IPS-11a (cell line): ENCODE data around the gene CAMK1D.
"Not testable (repeated sequence)": the region's sequence is repeated elsewhere in the genome, so short reads cannot be mapped to it uniquely, and the experiment has no call there.

Experiments
- H3K4me3 ChIP-seq: one replicate; pipeline ENCODE4 v1.5.1; 2013; ENCODE audit warnings: low read depth, low read length, control low read depth

The CAMK1D gene

GRCh38 chr10:12806228-12807095 is 457.1 kb downstream of the CAMK1D start:
- H3K4me3 ChIP-seq = no peak overlapping the region

DNA sequence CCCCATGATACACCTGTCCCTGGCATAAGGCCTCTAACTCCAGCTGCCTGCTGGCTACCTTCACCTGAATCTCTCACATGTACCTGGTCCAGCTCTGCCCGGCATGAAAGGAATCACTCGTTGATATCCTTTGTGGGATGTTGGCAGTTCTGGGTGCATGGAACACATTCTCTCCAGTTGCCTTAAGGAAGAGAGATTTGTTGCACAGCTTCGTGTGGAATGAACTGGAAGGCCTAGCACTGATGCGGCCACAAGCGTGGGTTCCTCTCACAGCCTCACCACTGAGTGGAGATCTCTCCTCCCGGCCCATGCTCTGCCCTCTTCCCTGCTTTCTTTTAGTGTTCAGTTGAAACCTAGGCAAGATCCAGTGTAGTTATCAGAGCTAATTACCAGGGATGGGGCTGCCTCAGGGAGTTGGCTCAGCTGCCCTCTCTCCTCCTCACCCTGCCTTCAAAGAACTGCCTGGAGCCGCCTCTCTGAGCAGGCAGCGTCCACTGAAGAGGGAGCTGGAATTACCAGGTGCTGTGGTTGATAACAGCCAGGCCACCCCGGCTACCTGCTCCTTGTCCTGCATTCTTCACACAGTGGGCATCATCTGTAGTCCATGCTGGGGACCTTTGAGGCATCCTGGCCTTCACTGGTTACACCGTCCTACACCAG is 457.9 kb downstream of the CAMK1D start:
- no peak overlapping the region for H3K4me3 ChIP-seq

GRCh38 chr10:12808014-12808613 is 458.8 kb downstream of the CAMK1D start:
- no peak overlapping the region for H3K4me3 ChIP-seq

- H3K4me3 ChIP-seq = not testable (repeated sequence)
Observed at GRCh38 chr10:12810046-12810445, 460.7 kb downstream of the CAMK1D start.

DNA sequence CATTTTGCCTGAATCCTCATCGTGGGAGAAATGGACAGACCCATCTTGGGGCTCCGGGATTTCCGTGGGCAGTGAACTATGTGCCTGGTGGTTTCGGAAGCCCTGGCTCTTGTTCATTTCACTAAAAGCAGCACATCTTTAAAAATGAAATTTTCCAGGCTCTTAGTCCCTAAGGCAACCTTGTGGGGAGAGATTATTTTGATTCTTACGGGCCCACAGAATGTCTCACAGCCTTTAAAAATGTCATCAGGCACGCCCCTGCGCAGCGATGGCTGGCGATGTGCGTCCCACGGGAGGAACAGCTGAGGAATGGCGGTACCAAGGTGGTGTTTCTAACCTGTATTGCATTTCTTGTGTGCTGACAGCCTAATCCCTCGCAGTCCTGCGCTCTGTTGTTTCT is 462.5 kb downstream of the CAMK1D start:
- H3K4me3 ChIP-seq = no peak overlapping the region

DNA sequence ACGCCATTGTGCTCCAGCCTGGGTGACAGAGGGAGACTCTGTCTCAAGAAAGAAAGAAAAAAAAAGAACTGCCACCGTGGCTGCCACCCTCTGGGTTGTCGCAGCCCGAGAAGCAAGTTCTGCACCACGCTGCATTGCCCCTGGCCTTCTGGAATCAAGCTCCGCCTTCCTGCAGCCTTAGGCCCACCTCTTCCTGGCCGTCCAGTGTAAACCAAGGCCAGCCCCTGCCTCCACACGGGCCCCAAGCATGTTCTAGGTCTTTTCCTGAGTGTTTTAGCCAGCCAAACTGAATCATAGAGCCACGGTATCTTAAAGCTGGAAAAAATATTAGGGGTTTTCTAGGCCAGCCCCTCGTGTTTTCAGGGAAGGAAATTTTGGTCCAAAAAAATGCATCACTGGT is 463.2 kb downstream of the CAMK1D start:
- no peak overlapping the region for H3K4me3 ChIP-seq

- no peak overlapping the region for H3K4me3 ChIP-seq
Observed at GRCh38 chr10:12814166-12814565, 464.8 kb downstream of the CAMK1D start.

DNA sequence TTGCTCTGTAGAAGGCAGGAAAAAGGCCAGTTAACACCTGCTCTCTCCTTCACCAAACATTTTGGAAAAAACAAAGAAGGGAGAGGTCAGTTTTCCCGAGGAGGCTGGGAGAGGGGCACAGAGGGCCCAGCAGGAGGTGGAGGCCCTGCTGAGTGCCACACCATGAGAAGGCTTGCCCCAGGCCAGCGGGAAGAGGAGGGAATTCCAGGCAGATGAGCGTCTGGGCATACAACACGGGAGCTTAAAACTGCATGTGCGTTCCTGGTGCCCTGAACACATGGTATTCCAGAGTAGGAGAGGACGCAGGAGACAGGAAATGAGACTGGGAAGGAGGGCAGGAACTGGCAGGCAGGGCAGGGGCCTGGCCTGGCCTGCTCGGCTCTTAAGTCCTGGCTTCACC is 469.7 kb downstream of the CAMK1D start:
- no peak overlapping the region for H3K4me3 ChIP-seq

GRCh38 chr10:12819656-12820055 is 470.3 kb downstream of the CAMK1D start:
- H3K4me3 ChIP-seq = no peak overlapping the region

DNA sequence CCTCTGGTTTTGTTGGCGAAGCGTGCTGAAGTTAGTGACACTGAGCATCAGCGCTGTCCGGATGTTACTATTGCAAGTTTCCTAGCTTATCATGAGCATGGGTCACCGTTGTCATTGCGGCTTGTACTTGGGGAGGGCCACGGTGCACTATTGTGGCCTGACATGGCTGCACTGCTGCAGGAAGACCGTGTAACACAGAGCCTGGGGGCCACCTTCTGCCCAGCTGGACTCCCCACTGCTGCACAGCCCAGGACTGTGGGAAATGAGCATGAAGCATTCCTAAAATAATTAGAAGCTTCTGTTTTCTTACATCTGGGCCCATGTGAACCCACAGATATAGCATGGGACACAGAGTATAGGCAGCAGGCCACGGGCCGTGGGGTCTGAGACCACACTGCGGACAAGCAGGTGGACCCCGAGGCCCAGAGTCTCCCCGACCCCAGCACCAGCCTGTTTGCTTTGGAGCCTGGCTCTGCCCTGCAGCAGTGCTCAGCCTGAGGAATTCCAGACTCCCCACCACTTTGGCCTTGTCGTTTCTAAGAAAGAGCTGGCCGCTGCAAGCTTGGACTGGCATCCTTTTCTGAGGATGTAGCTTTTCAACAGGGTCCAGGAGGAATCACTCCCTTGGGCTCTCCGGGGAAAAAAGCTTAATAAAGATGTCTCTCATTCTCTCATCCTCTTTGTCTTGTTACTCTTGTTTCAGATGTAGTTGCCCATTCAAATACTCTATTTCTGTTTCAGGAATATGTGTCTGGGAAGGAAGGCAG is 473.0 kb downstream of the CAMK1D start:
- no peak overlapping the region for H3K4me3 ChIP-seq

- H3K4me3 ChIP-seq = no peak overlapping the region
Observed at GRCh38 chr10:12822893-12823170, 473.5 kb downstream of the CAMK1D start.

DNA sequence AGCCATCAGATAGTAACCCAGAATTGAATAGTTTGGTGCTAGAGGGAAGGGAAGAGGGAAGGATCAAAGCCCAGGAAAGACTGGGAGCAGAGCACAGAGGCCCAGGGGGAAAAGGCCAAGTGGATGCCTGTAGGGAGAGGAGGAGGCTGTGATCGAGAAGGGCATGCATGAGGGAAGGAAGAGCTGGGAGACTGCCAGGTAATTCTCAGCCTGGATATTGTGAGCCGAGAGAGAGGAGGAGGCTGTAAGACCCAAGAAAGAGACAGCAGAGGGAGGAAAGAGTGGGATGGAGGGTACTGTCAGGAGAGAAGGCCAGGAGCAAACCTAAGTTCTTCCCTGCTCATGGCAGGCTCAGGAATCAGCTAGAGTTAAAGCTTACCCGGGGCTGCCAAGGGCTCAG is 474.0 kb downstream of the CAMK1D start:
- H3K4me3 ChIP-seq = no peak overlapping the region

DNA sequence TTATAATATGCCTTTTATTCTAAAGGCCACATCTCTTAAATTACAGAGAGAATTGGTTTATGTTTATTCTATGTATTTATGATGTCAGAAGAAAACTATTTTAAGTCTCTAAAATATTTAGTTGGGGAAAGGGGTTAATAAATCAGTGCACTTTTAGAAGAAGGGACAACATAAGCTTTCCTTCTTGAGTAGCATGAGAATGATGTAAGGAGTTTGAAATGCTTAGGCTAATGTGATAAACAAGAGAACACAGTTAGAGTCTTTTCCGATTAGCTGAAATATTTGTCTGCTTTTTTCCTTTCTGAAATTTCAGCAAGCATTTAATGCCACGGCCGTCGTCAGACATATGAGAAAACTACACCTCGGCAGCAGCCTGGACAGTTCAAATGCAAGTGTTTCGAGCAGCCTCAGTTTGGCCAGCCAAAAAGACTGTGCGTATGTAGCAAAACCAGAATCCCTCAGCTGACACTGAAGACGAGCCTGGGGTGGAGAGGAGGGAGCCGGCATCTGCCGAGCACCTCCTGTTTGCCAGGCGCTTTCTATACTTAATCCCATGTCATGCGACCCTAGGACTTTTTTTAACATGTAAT is 476.0 kb downstream of the CAMK1D start:
- no peak overlapping the region for H3K4me3 ChIP-seq

DNA sequence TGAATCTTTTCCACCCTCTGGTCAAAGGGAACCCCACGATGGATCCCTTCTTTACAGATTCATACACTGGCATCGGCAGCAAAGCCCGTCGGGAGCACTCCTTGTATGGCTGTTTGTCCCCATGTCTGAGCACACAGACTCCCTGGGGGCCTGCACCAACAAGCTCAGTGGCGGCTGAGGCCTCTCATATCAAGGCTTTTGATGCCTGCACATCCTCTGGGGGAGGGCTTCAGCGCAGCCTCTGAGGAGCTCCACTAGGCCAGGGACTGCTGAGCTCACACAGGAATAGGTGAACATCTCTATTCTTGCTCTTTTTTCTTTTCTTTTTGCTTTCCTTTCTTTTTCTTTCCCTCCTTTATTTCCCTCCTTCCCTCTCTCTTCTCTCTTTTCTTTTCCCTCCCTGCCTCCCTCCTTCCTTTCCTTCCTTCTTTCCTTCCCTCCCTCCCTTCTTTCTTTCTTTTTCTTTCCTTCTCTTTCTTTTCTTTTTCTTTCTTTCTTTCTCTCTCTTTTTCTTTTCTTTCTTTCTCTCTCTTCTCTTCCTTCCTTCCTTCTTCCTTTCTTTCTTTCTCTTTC is 477.5 kb downstream of the CAMK1D start:
- no peak overlapping the region for H3K4me3 ChIP-seq

DNA sequence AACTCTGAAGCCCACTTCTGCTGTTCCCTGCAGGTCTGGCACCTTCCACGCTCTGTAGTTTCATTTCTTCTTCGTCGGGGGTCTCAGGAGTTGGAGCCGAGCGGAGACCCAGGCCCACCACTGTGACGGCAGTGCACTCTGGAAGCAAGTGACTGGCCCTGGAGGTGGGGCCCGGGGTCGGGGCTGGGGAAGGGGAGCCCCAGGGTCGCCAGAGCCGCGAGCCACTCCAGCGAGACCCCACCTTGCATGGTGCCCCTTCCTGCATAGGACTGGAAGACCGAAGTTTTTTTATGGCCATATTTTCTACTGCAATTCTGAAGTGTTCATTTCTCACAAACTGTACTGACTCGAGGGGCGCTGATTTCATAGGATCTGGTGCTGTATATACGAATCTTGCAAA is 479.4 kb downstream of the CAMK1D start:
- no peak overlapping the region for H3K4me3 ChIP-seq

DNA sequence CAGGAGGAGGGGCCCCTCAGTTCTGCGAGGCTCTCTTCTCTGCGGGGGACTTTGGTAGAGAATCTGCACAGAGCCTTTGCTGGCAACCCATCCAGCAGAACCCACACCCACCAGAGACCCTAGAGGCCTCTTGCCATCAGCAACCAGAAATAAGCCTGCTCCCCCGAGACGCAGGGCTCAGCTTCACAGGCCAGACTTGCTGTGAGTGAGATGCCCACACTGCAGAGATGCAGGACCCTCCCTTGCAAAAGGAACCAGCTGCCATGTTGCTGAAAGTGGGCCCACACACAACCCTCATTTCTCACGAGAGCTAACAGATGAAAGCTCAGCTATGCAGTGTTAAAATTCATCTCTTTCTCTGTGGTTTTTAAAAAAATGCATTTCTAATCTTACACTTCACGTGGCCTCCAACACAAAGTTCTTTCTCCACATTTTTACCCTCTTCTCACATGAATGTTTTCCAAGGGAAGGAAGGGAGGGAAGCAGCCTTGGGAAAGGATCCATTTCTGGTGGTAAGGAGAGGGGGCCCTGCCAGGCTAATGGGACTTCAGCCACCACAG is 480.6 kb downstream of the CAMK1D start:
- H3K4me3 ChIP-seq = no peak overlapping the region

- no peak overlapping the region for H3K4me3 ChIP-seq
Observed at GRCh38 chr10:12832096-12832495, 482.7 kb downstream of the CAMK1D start.

DNA sequence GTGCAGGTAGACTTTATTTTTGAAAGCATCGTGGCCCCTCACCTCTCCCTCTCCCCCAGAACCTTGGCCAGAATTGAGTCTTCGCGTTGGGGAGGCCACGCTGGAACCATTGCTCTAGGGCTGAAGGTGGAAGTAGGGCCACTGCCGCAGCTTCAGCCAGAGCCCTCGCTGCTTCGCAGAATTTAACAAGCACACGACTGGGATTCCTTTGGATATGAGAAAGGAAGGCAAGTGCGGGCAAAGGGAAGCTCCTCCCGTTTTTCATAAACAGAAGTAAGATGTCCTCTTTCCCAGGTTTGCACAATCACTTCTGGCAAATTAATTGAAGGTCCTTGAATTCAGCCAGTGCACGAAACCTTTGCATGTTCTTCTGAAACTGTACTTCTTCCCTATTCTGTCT is 484.1 kb downstream of the CAMK1D start:
- no peak overlapping the region for H3K4me3 ChIP-seq

DNA sequence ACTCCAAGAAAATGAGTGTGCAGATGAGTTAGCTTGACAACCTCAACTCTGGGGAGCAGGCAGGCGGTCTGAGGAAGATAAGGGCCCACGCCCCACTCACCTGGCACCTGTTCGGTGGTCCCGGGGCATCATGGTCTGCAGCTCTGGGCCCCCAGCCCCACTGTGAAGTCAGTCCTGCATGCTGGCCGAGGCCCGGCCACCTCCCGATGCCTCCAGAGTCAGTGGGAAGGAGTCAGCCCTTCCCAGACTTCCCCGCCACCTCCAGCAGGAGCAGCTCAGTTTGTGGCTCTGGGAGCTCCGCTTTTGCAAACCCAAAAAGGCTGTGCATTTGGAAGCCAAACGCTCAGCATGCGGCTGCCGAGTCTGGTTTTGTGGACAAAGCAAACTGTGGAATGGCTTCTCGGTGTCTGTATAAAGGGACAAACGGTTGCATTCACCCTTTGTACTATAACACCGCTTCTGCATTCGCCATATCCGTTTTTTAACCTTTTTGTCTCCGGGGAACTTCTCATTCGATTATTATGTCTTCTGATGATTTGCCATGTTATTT is 484.8 kb downstream of the CAMK1D start:
- H3K4me3 ChIP-seq = no peak overlapping the region

DNA sequence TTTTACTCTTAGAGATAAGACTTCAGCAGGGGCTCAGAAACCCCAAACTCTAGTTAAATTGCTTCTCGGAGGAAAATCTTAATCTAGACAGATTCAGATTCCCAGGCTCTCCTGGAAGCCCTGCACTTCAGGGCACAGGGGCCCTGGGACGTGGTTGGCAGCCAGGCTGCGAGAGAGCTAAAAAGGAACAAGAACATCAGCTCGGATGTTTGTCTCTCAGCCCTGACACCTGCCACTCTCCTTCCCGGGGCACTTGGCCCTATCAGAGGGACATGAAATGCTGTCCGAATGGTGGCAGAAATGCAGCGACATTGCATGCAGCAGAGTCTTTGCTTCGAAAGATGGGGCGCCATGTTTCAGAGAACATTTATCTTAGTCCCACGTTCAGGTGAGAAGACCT is 485.4 kb downstream of the CAMK1D start:
- H3K4me3 ChIP-seq = no peak overlapping the region
